ENCODE data around the gene DNAJC21.
"Not testable (repeated sequence)": the region's sequence is repeated elsewhere in the genome, so short reads cannot be mapped to it uniquely, and the experiment has no call there.

Gene DNAJC21

GRCh38 chr5:34929134-34929719 lies at the start of gene DNAJC21:
Gene DNAJC21, plus strand, starts transcription at chr5:34929559. Its CDS starts 261 bp downstream, at chr5:34929820.
- DNase-seq, result peak; percentile 99

GRCh38 chr5:34881246-34881645 lies 48.1 kb upstream of the DNAJC21 start:
- DNase-seq, result no peak

DNA sequence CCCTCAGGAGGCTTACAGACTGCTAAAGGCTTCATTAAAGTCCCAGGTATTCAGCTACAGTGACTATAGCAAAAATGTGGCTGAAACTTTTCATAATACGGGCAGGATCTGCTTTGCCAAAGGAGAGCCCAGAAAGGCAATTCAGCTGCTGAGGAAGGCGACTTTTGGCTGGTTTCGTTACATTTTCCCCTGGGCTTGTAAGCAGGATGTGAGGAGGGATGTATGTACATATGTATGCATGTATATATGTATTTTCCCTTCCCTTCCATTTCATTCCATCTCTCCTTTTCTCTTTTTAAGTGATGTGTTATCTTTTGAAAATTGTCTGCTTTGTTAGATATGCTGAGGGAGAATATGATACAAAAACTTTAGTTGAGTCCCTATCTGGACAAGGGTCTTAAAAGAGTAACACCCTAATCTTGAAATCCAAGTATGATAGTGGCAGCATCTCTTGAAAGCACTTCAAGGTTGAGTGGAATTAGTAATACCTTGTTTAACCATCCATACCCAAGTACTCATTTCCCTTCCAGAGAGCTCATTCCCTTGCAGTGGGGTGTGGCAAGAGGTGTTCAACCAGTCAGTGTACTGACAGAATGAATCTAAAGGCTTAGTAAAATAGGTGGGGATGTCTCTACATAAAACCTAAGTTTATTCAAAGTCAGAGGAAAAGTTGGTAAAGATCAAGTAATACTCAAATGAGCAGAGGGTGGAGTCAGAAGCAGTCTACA lies 42.8 kb upstream of the DNAJC21 start:
- no peak for DNase-seq

DNA sequence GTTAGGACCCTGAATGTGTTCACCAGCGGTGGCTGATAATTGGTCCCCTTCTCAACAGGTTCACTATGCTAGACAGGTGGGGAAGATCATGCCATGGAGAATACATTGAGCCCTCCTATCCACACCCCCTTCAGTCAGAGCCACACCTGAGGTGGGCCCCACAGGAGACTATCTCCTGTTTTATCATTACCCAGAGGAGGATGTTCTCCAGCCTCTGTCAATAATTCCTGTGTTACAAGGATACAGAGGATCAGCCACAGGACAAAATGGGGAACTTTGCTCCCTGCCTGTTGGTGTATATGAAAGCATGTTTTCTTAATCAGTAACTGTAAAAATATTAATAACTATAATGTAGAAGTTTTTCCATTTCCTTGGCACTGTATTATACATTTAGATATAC lies 40.0 kb upstream of the DNAJC21 start:
- DNase-seq, result no peak

DNA sequence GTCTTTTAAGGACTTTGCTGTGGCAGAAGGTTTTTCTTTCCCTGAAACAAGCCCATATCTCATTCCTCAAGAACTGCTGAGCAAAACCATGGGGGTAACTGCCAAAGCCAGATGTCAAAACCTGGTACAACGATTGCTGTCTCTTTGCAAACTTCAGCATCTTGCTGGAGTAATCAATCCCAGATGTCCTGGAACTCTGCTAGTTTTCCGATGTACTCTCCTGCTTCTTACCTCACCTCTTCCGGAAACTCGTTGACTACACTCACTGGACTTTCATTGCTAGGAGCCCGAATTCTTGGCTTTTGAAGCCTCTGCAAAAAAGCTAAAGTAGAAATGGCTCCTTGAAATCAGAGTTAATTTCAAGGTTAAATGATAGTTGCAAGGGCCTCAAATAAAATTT lies 37.4 kb upstream of the DNAJC21 start:
- DNase-seq, result no peak

GRCh38 chr5:34892414-34892813 lies 36.9 kb upstream of the DNAJC21 start:
- DNase-seq, result no peak

GRCh38 chr5:34894716-34895115 lies 34.6 kb upstream of the DNAJC21 start:
- DNase-seq, result no peak

DNA sequence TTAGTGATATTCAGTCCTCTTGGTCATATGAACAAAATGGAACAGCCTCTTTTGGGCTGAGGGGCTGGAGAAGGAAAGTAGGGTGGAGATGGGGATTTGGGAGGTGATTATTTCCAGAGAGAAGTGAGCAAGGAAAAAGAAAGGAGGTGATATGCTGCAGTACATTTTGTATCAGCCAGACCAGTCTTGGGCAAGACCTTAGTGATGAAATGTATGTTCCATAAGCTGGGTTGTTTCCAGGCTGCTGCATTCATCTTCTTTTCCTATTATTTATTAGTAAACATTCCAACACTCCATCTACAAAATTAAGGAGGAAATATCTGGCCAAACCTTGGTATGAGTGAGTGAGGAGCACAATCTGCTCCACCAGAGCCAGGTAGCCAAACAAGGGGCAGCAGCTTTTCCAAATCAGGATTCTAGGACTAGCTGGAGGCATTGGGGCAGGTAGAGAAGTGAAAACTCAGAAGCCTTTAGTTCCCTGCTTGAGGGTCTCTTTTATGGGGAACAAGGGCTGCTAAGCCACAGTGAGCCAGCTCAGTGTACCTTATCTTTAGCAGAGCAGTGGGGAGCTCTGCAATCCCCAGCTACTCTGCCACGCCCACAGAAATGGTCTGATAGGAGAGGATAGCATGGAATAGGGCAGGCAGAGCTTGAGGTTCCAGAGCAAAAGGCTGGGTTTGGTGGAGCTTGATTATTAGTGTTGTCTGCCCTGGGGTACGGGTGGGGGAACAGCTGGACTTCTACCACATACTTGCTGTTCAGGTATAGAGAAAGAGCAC lies 33.5 kb upstream of the DNAJC21 start:
- no peak for DNase-seq

- no peak for DNase-seq
Observed at GRCh38 chr5:34897646-34898045, 31.7 kb upstream of the DNAJC21 start.

DNA sequence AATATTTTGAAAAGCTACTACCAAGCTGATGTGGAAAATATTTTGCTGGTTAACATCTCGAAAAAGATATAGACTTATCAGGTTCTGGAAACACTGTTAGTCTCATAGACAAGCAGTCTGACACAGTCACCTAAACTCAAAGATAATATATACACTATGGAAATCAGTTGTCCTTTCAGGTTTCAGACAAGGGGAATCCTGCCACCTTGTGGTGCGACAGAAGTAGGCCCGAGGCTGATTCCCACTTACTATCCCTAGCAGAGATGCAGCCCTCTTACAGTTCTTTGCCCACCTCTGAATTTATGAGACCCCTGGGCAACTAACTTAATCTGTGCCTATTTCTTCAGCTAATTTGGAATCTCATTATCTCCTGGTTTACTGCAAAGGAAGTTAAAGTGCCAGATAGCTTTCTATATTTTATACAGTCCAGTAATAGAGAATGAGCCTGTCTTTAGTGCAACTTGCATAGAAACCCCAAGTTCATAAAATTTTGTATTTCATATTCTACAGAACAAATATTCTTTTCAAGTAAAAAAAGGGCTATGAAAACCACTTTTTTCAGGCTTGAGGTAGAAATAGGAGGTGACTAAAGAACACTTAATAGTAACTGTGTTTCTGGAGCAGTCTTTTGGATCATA lies 31.0 kb upstream of the DNAJC21 start:
- peak; percentile 82 for DNase-seq

DNA sequence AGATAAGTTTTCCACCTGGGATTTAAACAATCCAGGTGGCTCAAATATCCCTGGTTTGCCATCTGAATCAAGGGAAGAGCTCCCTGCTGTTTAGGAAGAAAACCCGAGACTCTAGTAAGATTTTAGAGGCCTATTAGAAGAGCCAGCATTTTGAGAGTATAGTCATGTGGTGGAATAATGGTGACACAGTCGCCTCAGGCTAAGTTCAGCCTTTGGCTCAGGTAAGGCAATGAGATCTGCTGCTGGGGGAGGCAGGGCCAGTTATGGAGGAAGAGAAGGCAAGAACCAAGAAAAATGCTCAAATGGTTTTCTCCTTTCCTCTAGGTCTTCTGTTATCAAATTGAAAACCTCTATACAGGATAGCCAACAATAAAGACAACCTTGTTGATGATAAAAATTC lies 30.3 kb upstream of the DNAJC21 start:
- DNase-seq, result peak; percentile 27

DNA sequence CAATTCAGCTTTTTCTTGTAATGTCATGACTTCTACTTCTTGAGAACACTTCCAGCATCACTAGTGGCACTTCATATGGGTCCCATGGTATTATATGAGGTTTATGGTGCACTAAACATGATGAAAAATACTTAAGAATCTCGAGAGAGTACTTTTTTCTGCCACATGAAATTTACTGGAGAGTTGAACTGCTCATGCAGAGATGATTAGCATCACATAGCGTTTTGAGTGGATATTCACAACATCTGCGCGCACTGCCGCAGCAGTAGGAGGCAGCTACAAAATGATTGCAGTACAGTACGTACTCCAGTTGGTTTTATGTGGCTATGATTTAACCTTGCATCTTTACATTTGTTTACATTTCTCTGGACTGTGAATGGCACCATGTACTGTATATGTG lies 28.7 kb upstream of the DNAJC21 start:
- no peak for DNase-seq

- DNase-seq, result no peak
Observed at GRCh38 chr5:34903260-34903659, 26.1 kb upstream of the DNAJC21 start.

DNA sequence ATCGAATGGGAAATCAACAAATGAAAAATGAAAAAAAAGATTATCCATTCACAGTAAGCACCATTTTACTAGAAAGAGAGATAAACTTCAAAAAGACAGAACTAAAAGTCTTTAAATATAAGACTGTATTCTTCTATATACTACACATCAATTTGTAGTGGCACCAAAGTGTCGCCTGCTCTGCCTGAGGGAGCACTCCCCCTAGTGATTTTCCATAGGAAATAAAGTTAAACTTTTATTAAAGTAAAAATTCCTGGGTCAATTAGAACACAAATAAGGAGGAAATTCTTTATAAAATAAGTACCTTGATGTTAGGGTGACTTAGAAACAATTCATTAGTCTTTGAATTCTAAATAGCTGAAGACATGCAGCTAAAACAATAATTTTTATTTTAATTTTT lies 23.8 kb upstream of the DNAJC21 start:
- peak; percentile 10 for DNase-seq

DNA sequence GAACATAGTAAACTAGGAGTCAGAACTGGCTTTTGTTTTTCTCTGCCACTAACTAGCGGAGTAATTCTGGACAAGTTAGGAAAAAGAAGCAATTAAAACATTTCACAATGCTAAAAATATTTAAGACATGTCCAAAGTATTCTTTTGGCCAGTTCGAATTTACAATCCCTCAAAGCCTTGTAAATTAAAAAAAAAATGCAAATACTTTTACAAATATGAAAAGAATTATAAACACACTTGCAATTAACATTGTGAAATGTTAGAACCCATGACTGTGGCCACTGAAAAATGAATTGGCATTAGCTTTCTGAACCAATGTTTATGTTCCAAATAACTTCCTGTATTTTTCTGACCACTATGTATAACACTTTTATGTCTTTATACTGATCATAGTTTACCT lies 16.3 kb upstream of the DNAJC21 start:
- DNase-seq, result no peak

GRCh38 chr5:34914671-34915138 lies 14.7 kb upstream of the DNAJC21 start:
- DNase-seq, result peak; percentile 76

GRCh38 chr5:34915139-34915855 lies 14.1 kb upstream of the DNAJC21 start, which contains the start of the genes BRIX1 and RAD1:
Gene BRIX1, plus strand, starts transcription at chr5:34915711. Its CDS starts 28 bp downstream, at chr5:34915739.
Gene RAD1, minus strand, starts transcription at chr5:34915504. Its CDS starts 612 bp downstream, at chr5:34914892.
- DNase-seq, result peak; percentile 99

DNA sequence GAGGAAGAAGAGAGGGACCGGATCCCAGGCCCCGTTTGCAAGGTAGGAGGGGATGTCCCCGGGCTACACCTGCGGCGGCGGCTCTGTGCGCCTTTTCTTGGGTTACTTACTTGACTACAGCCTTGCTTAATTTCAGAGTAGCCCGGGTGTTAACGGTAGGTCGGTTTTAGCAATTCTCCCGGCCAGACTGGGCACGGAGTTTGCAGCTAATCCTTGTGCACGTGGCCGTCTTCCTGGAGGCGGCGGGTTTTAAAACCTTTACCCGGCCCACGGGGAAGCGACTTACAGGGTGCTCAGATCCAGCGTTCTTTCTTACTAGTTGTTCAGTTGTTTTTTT lies 13.5 kb upstream of the DNAJC21 start:
- peak; percentile 59 for DNase-seq

GRCh38 chr5:34916518-34916917 lies 12.8 kb upstream of the DNAJC21 start:
- DNase-seq, result no peak

DNA sequence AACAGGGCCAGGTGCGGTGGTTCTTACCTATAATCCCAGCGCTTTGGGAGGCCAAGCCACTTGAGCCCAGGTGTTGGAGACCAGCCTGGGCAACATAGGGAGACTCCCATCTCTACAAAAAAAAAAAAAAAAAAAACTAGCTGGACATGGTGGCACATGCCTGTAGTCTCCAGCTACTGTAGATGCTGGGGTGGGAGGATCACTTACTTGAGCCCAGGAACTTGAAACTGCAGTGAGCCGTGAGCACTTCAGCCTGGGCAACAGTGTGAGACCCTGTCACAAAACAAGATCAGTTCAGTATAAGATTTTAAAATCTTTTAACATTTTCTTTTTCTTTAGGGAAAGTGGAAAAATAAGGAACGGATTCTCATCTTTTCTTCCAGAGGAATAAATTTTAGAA lies 11.3 kb upstream of the DNAJC21 start:
- DNase-seq, result no peak

DNA sequence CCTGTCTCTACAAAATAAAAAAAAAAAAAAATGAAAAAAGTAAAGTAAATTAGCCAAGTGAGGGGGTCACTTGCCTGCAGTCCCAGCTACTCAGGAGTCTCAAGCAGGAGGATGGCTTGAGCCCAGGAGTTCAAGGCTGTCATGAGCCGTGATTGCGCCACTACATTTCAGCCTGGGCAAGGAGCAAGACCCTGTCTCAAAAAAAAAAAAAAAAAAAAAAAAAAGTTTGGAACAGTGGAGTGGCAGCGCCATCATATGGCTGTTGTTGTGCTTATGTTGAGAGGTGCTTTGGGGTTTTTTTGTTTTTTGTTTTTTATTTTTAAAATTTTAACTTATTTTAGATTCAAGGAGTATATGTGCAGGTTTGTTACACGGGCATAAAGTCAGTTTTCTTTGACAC lies 10.3 kb upstream of the DNAJC21 start:
- no peak for DNase-seq

- DNase-seq, result not testable (repeated sequence)
Observed at GRCh38 chr5:34923256-34923655, 6.1 kb upstream of the DNAJC21 start.
